ENCODE data around the gene SLC16A11. TPM values are rescaled to one million over a fixed set of nuclear protein-coding genes. Genes with fewer than 3 reads are reported as not detected.
A peak's percentile ranks its signal among the peaks of the same experiment; 100 is the strongest.

Gene SLC16A11
- total and polyA plus RNA-seq, 9 of the 15 experiments (the other 6 are each of a cell fraction or from before 2014, with no cell fraction given): not detected

GRCh38 chr17:6994118-6994598 is 49.7 kb downstream of the SLC16A11 start (continued):
- TF ChIP-seq, protein P1, sequence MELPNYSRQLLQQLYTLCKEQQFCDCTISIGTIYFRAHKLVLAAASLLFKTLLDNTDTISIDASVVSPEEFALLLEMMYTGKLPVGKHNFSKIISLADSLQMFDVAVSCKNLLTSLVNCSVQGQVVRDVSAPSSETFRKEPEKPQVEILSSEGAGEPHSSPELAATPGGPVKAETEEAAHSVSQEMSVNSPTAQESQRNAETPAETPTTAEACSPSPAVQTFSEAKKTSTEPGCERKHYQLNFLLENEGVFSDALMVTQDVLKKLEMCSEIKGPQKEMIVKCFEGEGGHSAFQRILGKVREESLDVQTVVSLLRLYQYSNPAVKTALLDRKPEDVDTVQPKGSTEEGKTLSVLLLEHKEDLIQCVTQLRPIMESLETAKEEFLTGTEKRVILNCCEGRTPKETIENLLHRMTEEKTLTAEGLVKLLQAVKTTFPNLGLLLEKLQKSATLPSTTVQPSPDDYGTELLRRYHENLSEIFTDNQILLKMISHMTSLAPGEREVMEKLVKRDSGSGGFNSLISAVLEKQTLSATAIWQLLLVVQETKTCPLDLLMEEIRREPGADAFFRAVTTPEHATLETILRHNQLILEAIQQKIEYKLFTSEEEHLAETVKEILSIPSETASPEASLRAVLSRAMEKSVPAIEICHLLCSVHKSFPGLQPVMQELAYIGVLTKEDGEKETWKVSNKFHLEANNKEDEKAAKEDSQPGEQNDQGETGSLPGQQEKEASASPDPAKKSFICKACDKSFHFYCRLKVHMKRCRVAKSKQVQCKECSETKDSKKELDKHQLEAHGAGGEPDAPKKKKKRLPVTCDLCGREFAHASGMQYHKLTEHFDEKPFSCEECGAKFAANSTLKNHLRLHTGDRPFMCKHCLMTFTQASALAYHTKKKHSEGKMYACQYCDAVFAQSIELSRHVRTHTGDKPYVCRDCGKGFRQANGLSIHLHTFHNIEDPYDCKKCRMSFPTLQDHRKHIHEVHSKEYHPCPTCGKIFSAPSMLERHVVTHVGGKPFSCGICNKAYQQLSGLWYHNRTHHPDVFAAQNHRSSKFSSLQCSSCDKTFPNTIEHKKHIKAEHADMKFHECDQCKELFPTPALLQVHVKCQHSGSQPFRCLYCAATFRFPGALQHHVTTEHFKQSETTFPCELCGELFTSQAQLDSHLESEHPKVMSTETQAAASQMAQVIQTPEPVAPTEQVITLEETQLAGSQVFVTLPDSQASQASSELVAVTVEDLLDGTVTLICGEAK (IDR thresholded peaks at IDR 0.05): 0 out of 2 replicates have a peak, but pooled peaks have one; percentile 17
- TF ChIP-seq, protein P1 (CRISPR knock-in tag; IDR thresholded peaks at IDR 0.05): no peak
- TF ChIP-seq ZBTB9 (CRISPR knock-in tag; IDR thresholded peaks at IDR 0.05): 0 out of 2 replicates have a peak, but pooled peaks have one; percentile 72
- TF ChIP-seq NR4A1 (CRISPR knock-in tag; IDR thresholded peaks at IDR 0.05): no peak
- TF ChIP-seq NR4A1 (tag; IDR thresholded peaks at IDR 0.05): peak; percentile 76; the same call in 1 of the 2 replicates
- no peak; the same call in 1 of the 2 replicates for TF ChIP-seq ZNF311 (CRISPR knock-in tag; IDR thresholded peaks at IDR 0.05)
